GM23338 (cell line): ENCODE measurements around the gene L1CAM.

Source experiments
- CREB1 ChIP-seq: fragments of 250-450 bp; sonication (Bioruptor Pico); IDR thresholded peaks from 2 replicates; pipeline ENCODE4 v1.5.0; 2020; ENCODE audit warnings: low read depth, mild to moderate bottlenecking, moderate library complexity
- CTCF ChIP-seq, 2 experiments: fragments of 200-600 bp in 1 of 2; sonication (generic) in 1 of 2; conservative IDR thresholded peaks; 2 replicates each; pipeline versions ENCODE4 v1.5.1 to v1.6.1; 2016 to 2017; ENCODE audit warnings: antibody characterized with exemption in 2 of 2, low read depth in 2 of 2, mild to moderate bottlenecking in 2 of 2, moderate library complexity in 1 of 2
- ETS1 ChIP-seq: IDR thresholded peaks from 2 replicates; pipeline ENCODE4 v1.6.1; 2016; ENCODE audit warnings: antibody characterized with exemption
- EZH2 ChIP-seq: fragments of 200-600 bp; sonication (generic); IDR thresholded peaks from one replicate; pipeline ENCODE4 v1.8.0; 2017; ENCODE audit warnings: antibody characterized with exemption, mild to moderate bottlenecking, low read depth; ENCODE audit not compliant: unreplicated experiment
- EZH2phosphoT487 ChIP-seq: fragments of 200-600 bp; sonication (generic); IDR thresholded peaks from one replicate; pipeline ENCODE4 v1.8.1; 2018; ENCODE audit warnings: antibody characterized with exemption; ENCODE audit not compliant: unreplicated experiment
- JUNB ChIP-seq: IDR thresholded peaks from one replicate; pipeline ENCODE4 v1.6.1; 2016; ENCODE audit warnings: antibody characterized with exemption; ENCODE audit not compliant: unreplicated experiment
- REST ChIP-seq: IDR thresholded peaks from one replicate; pipeline ENCODE4 v1.6.1; 2018; ENCODE audit warnings: antibody characterized with exemption; ENCODE audit not compliant: unreplicated experiment
- ZNF331 ChIP-seq: fragments of 250-450 bp; sonication (Bioruptor Pico); IDR thresholded peaks from 2 replicates; pipeline ENCODE4 v1.5.0; 2020; ENCODE audit warnings: low read depth, mild to moderate bottlenecking, moderate library complexity

GRCh38 chrX:153821066-153821465, 64.9 kb downstream of the L1CAM start:
- TF ChIP-seq CTCF (conservative IDR thresholded peaks at IDR 0.05; ENCODE audit: low read depth in 2 of 2) (no peak), EZH2 (no peak), REST (no peak), JUNB (no peak), CREB1 (no peak), ETS1 (no peak), EZH2phosphoT487 (no peak), ZNF331 (CRISPR knock-in tag) (no peak)
